GM12865 (cell line): ENCODE measurements around the gene MRPL44.
"Not testable (repeated sequence)": the region's sequence is repeated elsewhere in the genome, so short reads cannot be mapped to it uniquely, and the experiment has no call there.

ENCODE experiments used
- DNase-seq: peaks from one replicate; pipeline ENCODE4 v3.0.0; 2010; ENCODE audit warnings: low read depth
- H3K4me3 ChIP-seq: 2 replicates; pipeline ENCODE4 v1.5.1; 2011; ENCODE audit warnings: mild to moderate bottlenecking, low read depth, low read length, control low read depth
- CTCF ChIP-seq: IDR thresholded peaks from 2 replicates; pipeline ENCODE4 v1.5.1; 2011; ENCODE audit warnings: low read length, control low read depth, low read depth, inconsistent platforms; ENCODE audit not compliant: insufficient read depth; ENCODE audit errors: missing control alignments

MRPL44 gene

GRCh38 chr2:223935459-223936125 lies 21.7 kb upstream of the MRPL44 start:
- H3K4me3 ChIP-seq, result no peak overlapping the region
- TF ChIP-seq CTCF, result no peak
- DNase-seq, result no peak

GRCh38 chr2:223936862-223937326 lies 20.4 kb upstream of the MRPL44 start:
- no peak for DNase-seq
- H3K4me3 ChIP-seq, result no peak overlapping the region
- TF ChIP-seq CTCF, result no peak

- TF ChIP-seq CTCF, result no peak
- H3K4me3 ChIP-seq, result no peak overlapping the region
Measured at GRCh38 chr2:223937535-223937934, 19.7 kb upstream of the MRPL44 start.

GRCh38 chr2:223939438-223939837 lies 17.8 kb upstream of the MRPL44 start:
- DNase-seq, result peak; percentile 53
- H3K4me3 ChIP-seq, result not testable (repeated sequence)

More at GRCh38 chr2:223937535-223937934, 19.7 kb upstream of the MRPL44 start:
- no peak for DNase-seq

GRCh38 chr2:223941579-223942277 lies 15.5 kb upstream of the MRPL44 start:
- no peak for TF ChIP-seq CTCF
- H3K4me3 ChIP-seq, result no peak overlapping the region
- peak; percentile 81 for DNase-seq

- H3K4me3 ChIP-seq, result no peak overlapping the region
- no peak for DNase-seq
- TF ChIP-seq CTCF, result no peak
Measured at GRCh38 chr2:223943135-223943534, 14.1 kb upstream of the MRPL44 start.

GRCh38 chr2:223943561-223944008 lies 13.7 kb upstream of the MRPL44 start:
- H3K4me3 ChIP-seq, result peak overlapping the region; percentile 81
- no peak for DNase-seq
- TF ChIP-seq CTCF, result no peak
